Activated CD4-positive, alpha-beta T cell treated with anti-CD3 and anti-CD28 coated beads for 36 hours (primary cell): Measurements from ENCODE around the gene TNXB. TPM values are rescaled to one million over a fixed set of nuclear protein-coding genes. Genes with fewer than 3 reads are reported as not detected.
A peak's percentile ranks its signal among the peaks of the same experiment; 100 is the strongest.
"Not testable (repeated sequence)": the region's sequence is repeated elsewhere in the genome, so short reads cannot be mapped to it uniquely, and the experiment has no call there.

Experiments used
- ATAC-seq: fragments of 200-7000 bp; cut with Tn5 transposase; one replicate; pipeline ENCODE4 v1.10.0; 2021; ENCODE audit warnings: mild to moderate bottlenecking, moderate library complexity
- CTCF ChIA-PET: fragments of 350-600 bp; sonication (Branson Sonifier 250); formaldehyde crosslinking; loops from one replicate; lab custom pipeline; 2021; ENCODE audit warnings: antibody characterized with exemption; lab: Charles Lee
- POLR2A ChIA-PET: fragments of 350-600 bp; sonication (Branson Sonifier 250); formaldehyde crosslinking; loops from one replicate; lab custom pipeline; 2021; ENCODE audit warnings: antibody characterized with exemption, inconsistent platforms; lab: Charles Lee
- DNase-seq: peaks from one replicate; pipeline ENCODE4 v3.0.0-alpha.2; 2020
- H3K27ac Mint-ChIP-seq: one replicate; pipeline ENCODE4 v1.8.0; 2021; ENCODE audit warnings: mixed read lengths
- H3K27me3 Mint-ChIP-seq: one replicate; pipeline ENCODE4 v1.8.0; 2021; ENCODE audit warnings: mixed read lengths
- H3K36me3 Mint-ChIP-seq: one replicate; pipeline ENCODE4 v1.8.0; 2021; ENCODE audit warnings: low read depth, mixed read lengths
- H3K4me1 Mint-ChIP-seq: one replicate; pipeline ENCODE4 v1.8.0; 2021; ENCODE audit warnings: mixed read lengths
- H3K4me3 Mint-ChIP-seq: one replicate; pipeline ENCODE4 v1.8.0; 2021; ENCODE audit warnings: mild to moderate bottlenecking, moderate library complexity, mixed read lengths
- H3K9me3 Mint-ChIP-seq: one replicate; pipeline ENCODE4 v1.8.0; 2021; ENCODE audit warnings: low read depth, mixed read lengths
- intact Hi-C, 2 experiments: fragments of 100-400 bp; cut with DNase I in 1 of 2; cut with micrococcal nuclease in 1 of 2; formaldehyde crosslinking; loops; one replicate each; pipeline versions ENCODE4 v1.14.2 to v1.15.1; 2022 to 2024; cut with DNase I, micrococcal nuclease
- total RNA-seq, 2 experiments: library from RNA; stranded (reverse); gene quantifications; one replicate each; pipeline ENCODE4 v1.2.3, GENCODE V29; 2021

TNXB gene
- total RNA-seq, 2 experiments from 2014 or later = 3.5 to 3.8 TPM

DNA sequence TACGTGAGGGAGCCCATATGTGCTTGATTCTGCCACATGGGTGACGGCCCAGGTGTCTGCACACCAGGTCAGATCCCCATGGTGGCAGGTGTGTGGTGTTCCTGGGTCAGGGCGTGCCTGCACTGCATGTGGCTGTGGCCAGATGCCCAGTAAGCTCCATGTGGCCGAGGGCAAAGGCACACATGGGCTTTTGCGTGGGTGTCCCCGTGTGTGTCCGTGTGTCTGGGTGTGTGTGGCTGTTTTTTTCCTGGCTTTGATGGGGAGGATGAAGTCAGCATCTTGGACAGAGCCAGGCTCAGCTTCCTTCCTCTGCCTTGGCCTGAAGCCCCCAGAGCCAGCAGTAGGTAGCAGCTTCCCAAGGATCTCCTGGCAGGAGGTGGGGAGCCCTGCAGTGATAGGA is 1.5 kb upstream of the TNXB start:
- Mint-ChIP-seq H3K27ac (no peak overlapping the region), H3K4me3 (no peak overlapping the region), H3K27me3 (peaks cover 8% of the 10 kb centered on the region), H3K36me3 (peaks cover 3% of the 10 kb centered on the region), H3K4me1 (peaks cover 25% of the 10 kb centered on the region), H3K9me3 (no peaks in the 10 kb centered on the region)
- ChIA-PET POLR2A (no interaction called here), CTCF (interaction anchor here (0.6 kb wide), 3 partner anchors 15 to 146 kb away, joined by 3 read pairs; no protein-coding TSS in a partner anchor)
- ATAC-seq = no peak
- no peak for DNase-seq
- intact Hi-C loops = no loop called here

- no peaks in the 10 kb centered on the region for H3K9me3 Mint-ChIP-seq
- no peak overlapping the region for H3K4me3 Mint-ChIP-seq
- ChIA-PET POLR2A (no interaction called here), CTCF (interaction anchor here (0.6 to 1.2 kb wide), 2 partner anchors 9 to 16 kb away, joined by 3 to 5 read pairs; no protein-coding TSS in a partner anchor)
- ATAC-seq = no peak
- peaks cover 2% of the 10 kb centered on the region for H3K36me3 Mint-ChIP-seq
- intact Hi-C loops = no loop called here
- H3K27me3 Mint-ChIP-seq = peaks cover 8% of the 10 kb centered on the region
- H3K4me1 Mint-ChIP-seq = peaks cover 22% of the 10 kb centered on the region
- DNase-seq = no peak
- H3K27ac Mint-ChIP-seq = no peak overlapping the region
Measured at GRCh38 chr6:32109765-32110160, 625 bp upstream of the TNXB start.

DNA sequence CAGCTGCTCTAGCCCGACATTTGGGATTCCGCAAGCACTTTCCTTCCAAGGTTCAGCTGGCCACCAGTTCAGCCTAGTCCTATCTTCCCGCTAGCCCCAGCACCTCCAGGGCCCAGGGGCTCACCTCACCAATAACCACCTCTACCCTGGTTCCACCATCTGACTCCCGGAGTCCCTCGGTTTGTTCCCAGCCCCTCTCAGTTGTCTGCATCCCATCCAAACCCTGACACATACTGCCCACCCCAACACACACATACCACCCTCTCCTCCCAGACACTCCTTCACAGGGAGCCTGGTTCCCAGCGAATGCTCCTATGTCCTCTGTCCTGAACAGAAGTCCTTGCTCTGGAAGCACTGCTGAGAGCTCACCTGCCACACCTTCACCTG is 418 bp downstream of the TNXB start:
- ChIA-PET POLR2A (no interaction called here), CTCF (interaction anchor here (1.2 kb wide), 1 partner anchor 10 kb away, joined by 5 read pairs; no protein-coding TSS in a partner anchor)
- Mint-ChIP-seq H3K4me3 (no peak overlapping the region), H3K36me3 (no peaks in the 10 kb centered on the region), H3K27ac (no peak overlapping the region), H3K27me3 (peaks cover 8% of the 10 kb centered on the region), H3K4me1 (peaks cover 20% of the 10 kb centered on the region), H3K9me3 (no peaks in the 10 kb centered on the region)
- DNase-seq (no peak), ATAC-seq (no peak)
- intact Hi-C loops = no loop called here

- peaks cover 20% of the 10 kb centered on the region for H3K4me1 Mint-ChIP-seq
- H3K4me3 Mint-ChIP-seq = no peak overlapping the region
- no peaks in the 10 kb centered on the region for H3K9me3 Mint-ChIP-seq
- DNase-seq = no peak
- no peak overlapping the region for H3K27ac Mint-ChIP-seq
- CTCF ChIA-PET = interaction anchor here (1.2 to 1.5 kb wide), 2 partner anchors 11 kb away, joined by 3 to 5 read pairs; no protein-coding TSS in a partner anchor
- POLR2A ChIA-PET = interaction anchor here (0.5 kb wide), 1 partner anchor 16 kb away, joined by 3 read pairs; no protein-coding TSS in a partner anchor
- peak; percentile 37 for ATAC-seq
- intact Hi-C loops = no loop called here
- peaks cover 10% of the 10 kb centered on the region for H3K27me3 Mint-ChIP-seq
- H3K36me3 Mint-ChIP-seq = no peaks in the 10 kb centered on the region
Measured at GRCh38 chr6:32108094-32108627, 977 bp downstream of the TNXB start.

DNA sequence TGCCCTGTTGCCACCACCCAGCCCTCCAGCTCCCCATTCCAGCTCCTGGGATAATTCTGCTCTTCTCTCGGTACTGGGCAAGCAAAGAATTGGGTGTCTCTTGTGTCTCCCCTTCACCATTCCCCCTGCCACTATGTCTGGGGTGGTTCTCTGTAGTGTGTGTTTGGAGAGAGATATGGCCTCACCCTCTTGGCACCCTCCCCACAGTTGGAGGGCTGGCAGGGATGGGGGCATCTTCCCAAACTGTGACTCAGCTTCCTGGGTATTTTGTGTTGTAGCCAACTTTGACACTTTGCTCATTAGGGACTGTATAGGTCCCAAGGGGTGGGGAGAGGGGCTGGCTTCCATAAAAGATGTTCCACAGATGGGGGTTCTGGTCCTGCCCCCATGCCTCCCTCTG is 1.7 kb downstream of the TNXB start:
- Mint-ChIP-seq H3K4me1 (peaks cover 20% of the 10 kb centered on the region), H3K36me3 (no peaks in the 10 kb centered on the region), H3K27me3 (peaks cover 10% of the 10 kb centered on the region), H3K9me3 (no peaks in the 10 kb centered on the region), H3K27ac (no peak overlapping the region), H3K4me3 (no peak overlapping the region)
- CTCF ChIA-PET = interaction anchor here (1.5 kb wide), 2 partner anchors 10 to 11 kb away, joined by 3 to 6 read pairs; no protein-coding TSS in a partner anchor
- ATAC-seq (no peak), DNase-seq (no peak)
- POLR2A ChIA-PET = no interaction called here
- intact Hi-C loops = no loop called here

GRCh38 chr6:32105433-32105832 is 3.7 kb downstream of the TNXB start:
- Mint-ChIP-seq H3K27ac (no peak overlapping the region), H3K9me3 (no peaks in the 10 kb centered on the region), H3K4me3 (no peak overlapping the region), H3K27me3 (peaks cover 10% of the 10 kb centered on the region), H3K36me3 (no peaks in the 10 kb centered on the region), H3K4me1 (peaks cover 20% of the 10 kb centered on the region)
- ATAC-seq (no peak), DNase-seq (no peak)
- POLR2A ChIA-PET = no interaction called here
- intact Hi-C loops = no loop called here
- CTCF ChIA-PET = interaction anchor here (0.6 kb wide), 1 partner anchor 202 kb away, joined by 3 read pairs; no protein-coding TSS in a partner anchor

DNA sequence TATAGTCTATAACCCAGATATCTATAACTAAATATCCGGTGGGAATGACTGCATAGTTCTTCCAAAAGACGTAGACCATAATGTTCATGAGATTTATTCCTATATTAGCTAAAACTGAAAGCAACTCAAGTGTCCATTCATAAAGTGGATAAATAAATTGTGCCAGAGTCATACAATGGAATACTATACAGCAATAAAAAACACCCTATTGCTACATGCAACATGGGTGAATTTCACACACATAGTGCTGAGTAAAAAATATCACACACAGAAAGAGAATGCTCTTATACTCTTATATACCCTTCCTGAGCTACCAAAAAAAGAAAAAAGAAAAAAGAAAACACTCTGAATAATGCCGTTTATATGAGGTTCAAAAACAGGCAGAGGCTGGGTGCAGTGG is 6.9 kb downstream of the TNXB start:
- DNase-seq (no peak), ATAC-seq (no peak)
- Mint-ChIP-seq H3K4me3 (no peak overlapping the region), H3K9me3 (no peaks in the 10 kb centered on the region), H3K27me3 (peaks cover 15% of the 10 kb centered on the region), H3K4me1 (no peaks in the 10 kb centered on the region), H3K36me3 (no peaks in the 10 kb centered on the region), H3K27ac (no peak overlapping the region)
- POLR2A ChIA-PET = no interaction called here
- CTCF ChIA-PET = interaction anchor here (0.8 to 1.0 kb wide), 2 partner anchors 15 to 17 kb away, joined by 3 to 4 read pairs; no protein-coding TSS in a partner anchor
- intact Hi-C loops = no loop called here

- H3K4me3 Mint-ChIP-seq, POLR2A ChIA-PET, DNase-seq, H3K4me1 Mint-ChIP-seq, H3K9me3 Mint-ChIP-seq, ATAC-seq, CTCF ChIA-PET, intact Hi-C loops, H3K27ac Mint-ChIP-seq, H3K36me3 Mint-ChIP-seq: not testable (repeated sequence)
- peaks cover 24% of the 10 kb centered on the region for H3K27me3 Mint-ChIP-seq
Measured at GRCh38 chr6:32100251-32100650, 8.9 kb downstream of the TNXB start.

- H3K27me3 Mint-ChIP-seq = peaks cover 26% of the 10 kb centered on the region
- CTCF ChIA-PET = interaction anchor here (1.1 to 1.5 kb wide), 2 partner anchors 9 to 136 kb away, joined by 3 to 6 read pairs; no protein-coding TSS in a partner anchor
- ATAC-seq (no peak), DNase-seq (no peak)
- no peaks in the 10 kb centered on the region for H3K36me3 Mint-ChIP-seq
- no peaks in the 10 kb centered on the region for H3K4me1 Mint-ChIP-seq
- intact Hi-C loops = no loop called here
- no peaks in the 10 kb centered on the region for H3K9me3 Mint-ChIP-seq
- no peak overlapping the region for H3K4me3 Mint-ChIP-seq
- POLR2A ChIA-PET = interaction anchor here (0.5 kb wide), 1 partner anchor 707 kb away, joined by 3 read pairs; no protein-coding TSS in a partner anchor
- no peak overlapping the region for H3K27ac Mint-ChIP-seq
Measured at GRCh38 chr6:32097364-32097763, 11.8 kb downstream of the TNXB start.

- POLR2A ChIA-PET = interaction anchor here (0.5 kb wide), 1 partner anchor 708 kb away, joined by 3 read pairs; no protein-coding TSS in a partner anchor
- H3K4me3 Mint-ChIP-seq = no peak overlapping the region
- CTCF ChIA-PET = interaction anchor here (1.1 to 1.5 kb wide), 2 partner anchors 10 to 137 kb away, joined by 3 to 6 read pairs; no protein-coding TSS in a partner anchor
- no peaks in the 10 kb centered on the region for H3K36me3 Mint-ChIP-seq
- no peaks in the 10 kb centered on the region for H3K9me3 Mint-ChIP-seq
- ATAC-seq (no peak), DNase-seq (no peak)
- no peak overlapping the region for H3K27ac Mint-ChIP-seq
- intact Hi-C loops = no loop called here
- peaks cover 28% of the 10 kb centered on the region for H3K27me3 Mint-ChIP-seq
- no peaks in the 10 kb centered on the region for H3K4me1 Mint-ChIP-seq
Measured at GRCh38 chr6:32096394-32097258, 12.5 kb downstream of the TNXB start.

DNA sequence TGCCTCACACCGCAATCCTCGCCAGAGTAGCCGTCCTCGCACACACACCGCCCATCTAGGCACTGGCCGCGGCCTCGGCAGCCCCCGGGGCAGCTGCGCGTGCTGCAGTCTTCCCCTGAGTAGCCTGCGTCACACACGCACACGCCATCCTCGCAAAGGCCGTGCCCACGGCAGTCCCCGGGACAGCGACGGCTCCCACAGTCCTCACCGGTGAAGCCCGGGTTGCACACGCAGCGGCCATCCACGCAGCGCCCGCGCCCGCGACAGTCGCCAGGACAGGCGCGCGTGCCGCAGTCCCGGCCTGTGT is 13.1 kb downstream of the TNXB start:
- H3K36me3 Mint-ChIP-seq = no peaks in the 10 kb centered on the region
- ATAC-seq = no peak
- no peak for DNase-seq
- H3K4me1 Mint-ChIP-seq = no peaks in the 10 kb centered on the region
- no peak overlapping the region for H3K27ac Mint-ChIP-seq
- H3K27me3 Mint-ChIP-seq = peaks cover 28% of the 10 kb centered on the region
- H3K9me3 Mint-ChIP-seq = no peaks in the 10 kb centered on the region
- ChIA-PET CTCF (no interaction called here), POLR2A (no interaction called here)
- H3K4me3 Mint-ChIP-seq = no peak overlapping the region
- intact Hi-C loops = no loop called here
